Epithelial cell of proximal tubule (primary cell): ENCODE results near the gene RAMP2. TPM values are rescaled to one million over a fixed set of nuclear protein-coding genes. Genes with fewer than 3 reads are reported as not detected.
"Not testable (repeated sequence)": the region's sequence is repeated elsewhere in the genome, so short reads cannot be mapped to it uniquely, and the experiment has no call there.

ENCODE experiments used
- DNase-seq: peaks from one replicate; pipeline ENCODE4 v3.0.0-alpha.2; 2011; ENCODE audit warnings: low read depth
- H3K4me3 ChIP-seq: 2 replicates; pipeline ENCODE4 v1.5.1; 2011; ENCODE audit warnings: low read depth, mild to moderate bottlenecking, low read length
- CTCF ChIP-seq: conservative IDR thresholded peaks from 2 replicates; pipeline ENCODE4 v1.5.1; 2012; ENCODE audit warnings: low read depth, mild to moderate bottlenecking, low read length
- total RNA-seq: library from RNA; depleted of rRNA; stranded (reverse); fragments of >200 nt; gene quantifications from 2 replicates; pipeline ENCODE4 v1.2.3, GENCODE V29; 2015

Gene RAMP2
- total RNA-seq, result 1.0 and 4.3 TPM in 2 replicates

GRCh38 chr17:42760652-42761581 lies at the start of gene RAMP2:
TSS of gene RAMP2 (plus strand) at chr17:42761227. CDS start at chr17:42761262, 35 bp downstream.
- DNase-seq, result no peak
- no peak for TF ChIP-seq CTCF

GRCh38 chr17:42720996-42721583 lies 39.9 kb upstream of the RAMP2 start:
- peak; percentile 72 for TF ChIP-seq CTCF
- no peak overlapping the region for H3K4me3 ChIP-seq
- DNase-seq, result no peak

More at GRCh38 chr17:42760652-42761581, at the start of gene RAMP2:
- H3K4me3 ChIP-seq, result peak within 1 kb of the TSS; percentile 42

GRCh38 chr17:42723636-42724035 lies 37.4 kb upstream of the RAMP2 start:
- DNase-seq, result no peak
- H3K4me3 ChIP-seq, result no peak overlapping the region
- TF ChIP-seq CTCF, result no peak

- no peak for TF ChIP-seq CTCF
- no peak overlapping the region for H3K4me3 ChIP-seq
- DNase-seq, result no peak
Measured at GRCh38 chr17:42725143-42725542, 35.9 kb upstream of the RAMP2 start.

- no peak for DNase-seq
- no peak for TF ChIP-seq CTCF
- H3K4me3 ChIP-seq, result no peak overlapping the region
Measured at GRCh38 chr17:42740699-42741098, 20.3 kb upstream of the RAMP2 start.

- H3K4me3 ChIP-seq, DNase-seq: not testable (repeated sequence)
Measured at GRCh38 chr17:42742916-42743315, 18.1 kb upstream of the RAMP2 start.

- TF ChIP-seq CTCF, result peak; percentile 25
- DNase-seq, result no peak
- peak overlapping the region; percentile 71 for H3K4me3 ChIP-seq
Measured at GRCh38 chr17:42743595-42744282, 17.3 kb upstream of the RAMP2 start.
